HG03457 (cell line): ENCODE results near the gene GRID1.
A peak's percentile ranks its signal among the peaks of the same experiment; 100 is the strongest.

Source experiments
- ATAC-seq: cut with Tn5 transposase; IDR thresholded peaks from one replicate; pipeline ENCODE4 v1.9.1; 2021; ENCODE audit warnings: moderate number of reproducible peaks; ENCODE audit not compliant: unreplicated experiment

Gene GRID1

GRCh38 chr10:85617751-85618546 is 748.6 kb downstream of the GRID1 start:
- ATAC-seq: no peak

GRCh38 chr10:85615556-85615955 is 751.0 kb downstream of the GRID1 start:
- no peak for ATAC-seq

- ATAC-seq: no peak
Observed at GRCh38 chr10:85614981-85615380, 751.6 kb downstream of the GRID1 start.

GRCh38 chr10:85614566-85614965 is 752.0 kb downstream of the GRID1 start:
- no peak for ATAC-seq

GRCh38 chr10:85613391-85613790 is 753.2 kb downstream of the GRID1 start:
- ATAC-seq: no peak

- ATAC-seq: no peak
Observed at GRCh38 chr10:85612833-85613232, 753.8 kb downstream of the GRID1 start.

- peak; percentile 81 for ATAC-seq
Observed at GRCh38 chr10:85612378-85612775, 754.2 kb downstream of the GRID1 start.

GRCh38 chr10:85611746-85612377 is 754.7 kb downstream of the GRID1 start:
- ATAC-seq: no peak

- ATAC-seq: no peak
Observed at GRCh38 chr10:85611093-85611740, 755.4 kb downstream of the GRID1 start.

GRCh38 chr10:85610381-85611092 is 756.1 kb downstream of the GRID1 start:
- ATAC-seq: no peak

GRCh38 chr10:85609509-85609908 is 757.1 kb downstream of the GRID1 start:
- no peak for ATAC-seq

- no peak for ATAC-seq
Observed at GRCh38 chr10:85608706-85609105, 757.9 kb downstream of the GRID1 start.

GRCh38 chr10:85607043-85607695 is 759.4 kb downstream of the GRID1 start:
- ATAC-seq: no peak

- no peak for ATAC-seq
Observed at GRCh38 chr10:85606401-85606800, 760.2 kb downstream of the GRID1 start.

GRCh38 chr10:85604884-85605283 is 761.7 kb downstream of the GRID1 start:
- no peak for ATAC-seq

- no peak for ATAC-seq
Observed at GRCh38 chr10:85604136-85604725, 762.4 kb downstream of the GRID1 start.

- no peak for ATAC-seq
Observed at GRCh38 chr10:85603151-85603940, 763.2 kb downstream of the GRID1 start.

GRCh38 chr10:85602713-85603112 is 763.9 kb downstream of the GRID1 start:
- ATAC-seq: no peak

GRCh38 chr10:85602306-85602705 is 764.3 kb downstream of the GRID1 start:
- ATAC-seq: no peak

GRCh38 chr10:85601526-85601925 is 765.1 kb downstream of the GRID1 start:
- ATAC-seq: no peak
